Measurements from ENCODE around the gene TRIM66.

TRIM66 gene

GRCh38 chr11:8605971-8606563, 76.4 kb downstream of the TRIM66 start:
- no peak for DNase-seq

GRCh38 chr11:8604078-8604723, 78.3 kb downstream of the TRIM66 start:
- DNase-seq = no peak

DNA sequence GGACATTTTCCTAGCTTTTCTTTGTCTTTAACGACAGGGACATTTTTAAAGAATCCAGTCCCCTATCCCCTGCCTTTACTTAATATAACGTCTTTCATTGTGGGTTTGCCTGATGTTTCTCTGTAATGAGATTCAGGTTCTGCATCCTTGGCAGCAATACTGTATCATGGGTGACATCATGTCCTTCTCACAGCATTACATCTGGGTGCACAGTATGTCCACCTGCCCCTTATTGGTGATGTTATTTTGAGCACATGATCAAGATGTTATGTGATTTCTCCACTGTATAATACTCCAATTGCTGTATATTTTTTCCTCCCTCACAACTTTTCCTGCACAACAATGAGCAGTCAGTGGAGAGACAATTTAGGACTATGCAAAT, 78.8 kb downstream of the TRIM66 start:
- no peak for DNase-seq

GRCh38 chr11:8601376-8602133, 80.9 kb downstream of the TRIM66 start:
- no peak for DNase-seq

GRCh38 chr11:8598506-8598905, 84.0 kb downstream of the TRIM66 start:
- DNase-seq = no peak

GRCh38 chr11:8597182-8597581, 85.3 kb downstream of the TRIM66 start:
- no peak for DNase-seq

DNA sequence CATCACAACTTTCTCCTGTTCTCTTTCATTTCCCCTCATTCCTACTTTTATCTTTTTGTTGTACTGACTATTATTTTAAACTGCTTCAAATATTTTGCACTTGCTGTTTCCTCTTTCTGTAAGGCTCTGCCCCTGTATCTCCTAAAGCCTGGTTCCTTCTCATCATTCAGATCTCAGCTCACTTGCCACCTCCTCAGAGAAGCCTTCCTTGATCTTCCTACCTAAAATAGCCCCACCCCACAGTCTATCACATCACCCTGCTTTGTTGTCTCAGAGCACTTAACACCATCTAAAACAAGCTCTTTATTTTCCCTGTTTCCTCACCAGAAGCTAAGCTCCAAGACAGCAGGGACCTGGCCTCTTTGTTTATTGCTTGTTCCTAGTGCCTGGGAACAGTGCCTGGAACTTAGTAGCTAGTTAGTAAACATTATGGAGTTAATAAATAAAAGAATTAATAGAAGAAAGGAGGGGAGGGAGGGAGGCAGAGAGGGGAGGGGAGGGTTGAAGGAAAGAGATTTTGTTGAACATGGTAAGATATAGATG, 85.9 kb downstream of the TRIM66 start:
- DNase-seq = no peak

DNA sequence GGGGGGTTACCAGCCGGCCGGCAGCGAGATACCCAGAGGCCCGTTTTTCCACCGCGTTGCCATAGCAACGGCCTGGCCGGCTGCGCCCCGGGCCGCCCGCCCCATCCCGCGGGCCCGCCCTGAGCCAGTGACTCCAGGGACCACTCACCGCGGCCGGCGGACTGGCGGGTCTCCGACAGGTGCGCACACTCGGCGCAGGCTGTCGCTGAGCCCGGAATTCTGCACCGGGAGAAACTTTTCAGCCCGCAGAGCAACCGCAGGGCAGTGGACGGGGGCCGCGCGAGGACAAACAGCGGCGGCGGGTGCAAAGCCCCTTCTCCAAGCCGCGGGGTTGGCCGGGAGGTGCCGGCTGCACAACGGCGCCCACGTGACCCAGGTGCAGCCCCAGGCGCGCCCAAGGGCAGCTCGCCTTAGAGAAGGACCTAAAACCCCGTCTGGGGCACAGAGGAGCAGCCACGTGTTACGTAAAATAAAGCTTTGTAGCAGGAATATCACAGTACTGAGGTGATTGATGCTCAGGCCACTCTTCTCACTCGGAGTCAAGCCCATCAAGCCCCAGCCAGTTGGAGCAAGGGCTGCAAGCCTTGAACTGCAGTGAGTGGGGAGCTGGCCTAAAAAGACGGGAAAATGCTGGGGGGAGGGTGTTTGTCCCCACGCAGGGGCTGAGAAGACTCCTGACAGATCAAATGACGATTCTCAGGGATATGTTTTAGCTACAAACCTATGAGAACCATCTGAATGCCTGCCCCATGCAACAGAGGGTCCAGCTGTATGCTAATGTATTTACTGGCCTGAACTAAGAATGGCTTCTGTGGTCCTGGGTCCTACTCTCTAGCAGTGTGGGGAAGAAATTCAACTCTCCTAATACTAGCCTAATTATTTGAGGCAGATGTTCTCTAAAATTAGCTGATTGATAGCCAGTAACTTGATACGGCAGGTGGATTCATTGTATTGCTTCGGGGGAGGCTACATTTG, 88.2 kb downstream of the TRIM66 start, which contains the start of gene STK33:
TSS of gene STK33 (minus strand) at position 294 of the 975 bp plus-strand sequence. CDS start 119,323 bp downstream, outside the sequence.
- DNase-seq = no peak

GRCh38 chr11:8593455-8593854, 89.0 kb downstream of the TRIM66 start:
- DNase-seq = no peak

DNA sequence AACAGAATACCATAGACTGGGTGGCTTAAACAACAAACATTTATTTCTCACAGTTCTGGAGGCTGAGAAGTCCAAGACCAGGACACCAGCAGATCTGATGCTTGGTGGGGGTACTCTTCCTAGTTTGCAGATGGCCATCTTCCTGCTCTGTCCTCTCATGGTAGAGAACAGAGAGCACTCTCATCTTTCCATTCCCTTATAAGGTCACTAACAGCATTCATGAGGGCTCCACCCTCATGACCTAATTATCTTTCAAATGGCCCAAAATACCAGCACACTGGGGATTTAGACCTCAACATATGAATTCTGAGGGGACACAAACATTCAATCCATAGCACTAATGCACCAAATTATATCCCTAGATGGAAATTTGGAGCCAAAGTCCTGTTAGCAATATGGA, 94.5 kb downstream of the TRIM66 start:
- no peak for DNase-seq

GRCh38 chr11:8586805-8587204, 95.7 kb downstream of the TRIM66 start:
- DNase-seq = no peak

GRCh38 chr11:8586184-8586583, 96.3 kb downstream of the TRIM66 start:
- no peak for DNase-seq

DNA sequence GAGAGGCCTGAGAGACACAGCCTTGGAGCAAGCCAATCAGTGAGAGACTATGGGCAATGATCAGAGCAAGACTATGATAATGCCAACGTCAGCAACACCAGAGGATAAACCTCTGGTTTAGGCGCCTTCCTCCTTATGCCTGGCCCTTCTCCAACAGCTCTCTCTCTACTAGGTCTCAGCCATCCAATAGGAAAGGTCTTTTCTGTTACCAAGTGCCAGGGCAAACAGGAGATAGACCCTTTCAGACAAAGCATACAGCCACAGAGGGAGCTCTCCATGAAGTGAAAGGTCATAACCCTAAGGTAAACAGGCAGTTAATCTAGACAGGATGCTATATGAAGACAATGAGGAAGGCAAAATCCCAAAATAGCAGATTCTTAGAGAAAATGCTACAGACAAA, 98.0 kb downstream of the TRIM66 start:
- DNase-seq = no peak

DNA sequence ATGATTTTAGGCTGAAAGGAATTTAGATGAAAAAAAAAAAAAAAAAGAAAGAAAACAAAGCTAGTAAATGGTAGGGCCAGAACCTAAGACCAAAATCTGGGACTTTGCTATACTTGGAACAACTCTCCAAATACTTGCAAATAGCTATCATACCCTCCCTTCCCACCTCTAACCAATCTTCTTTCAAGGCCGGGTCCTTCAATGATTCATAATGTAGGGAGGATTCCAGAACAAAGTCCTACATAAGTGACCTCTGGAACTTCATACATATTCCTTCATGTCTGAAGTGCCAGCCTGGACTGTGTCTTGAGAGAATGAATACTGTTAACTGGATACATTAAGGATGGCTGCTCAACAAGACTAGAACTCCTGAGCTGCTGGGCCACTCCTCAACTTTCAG, 98.4 kb downstream of the TRIM66 start:
- no peak for DNase-seq

DNA sequence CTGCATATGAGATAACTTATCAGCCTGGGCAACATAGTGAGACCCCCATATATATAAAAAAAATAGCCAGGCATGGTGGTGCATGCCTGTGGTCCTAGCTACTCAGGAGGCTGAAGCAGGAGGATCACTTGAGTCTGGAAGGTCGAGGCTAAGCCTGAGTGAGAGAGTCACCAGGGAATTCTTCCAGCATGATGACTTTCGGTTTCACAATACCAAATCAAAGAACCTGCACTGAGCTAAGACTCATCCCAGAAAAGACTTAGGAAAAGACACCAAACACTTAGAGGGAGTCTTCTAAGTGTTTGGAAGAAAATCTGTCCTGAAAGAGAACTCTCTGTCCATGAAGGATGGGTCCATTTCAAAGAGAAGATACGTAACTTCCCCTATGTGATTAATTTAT, 101.2 kb downstream of the TRIM66 start:
- no peak for DNase-seq

DNA sequence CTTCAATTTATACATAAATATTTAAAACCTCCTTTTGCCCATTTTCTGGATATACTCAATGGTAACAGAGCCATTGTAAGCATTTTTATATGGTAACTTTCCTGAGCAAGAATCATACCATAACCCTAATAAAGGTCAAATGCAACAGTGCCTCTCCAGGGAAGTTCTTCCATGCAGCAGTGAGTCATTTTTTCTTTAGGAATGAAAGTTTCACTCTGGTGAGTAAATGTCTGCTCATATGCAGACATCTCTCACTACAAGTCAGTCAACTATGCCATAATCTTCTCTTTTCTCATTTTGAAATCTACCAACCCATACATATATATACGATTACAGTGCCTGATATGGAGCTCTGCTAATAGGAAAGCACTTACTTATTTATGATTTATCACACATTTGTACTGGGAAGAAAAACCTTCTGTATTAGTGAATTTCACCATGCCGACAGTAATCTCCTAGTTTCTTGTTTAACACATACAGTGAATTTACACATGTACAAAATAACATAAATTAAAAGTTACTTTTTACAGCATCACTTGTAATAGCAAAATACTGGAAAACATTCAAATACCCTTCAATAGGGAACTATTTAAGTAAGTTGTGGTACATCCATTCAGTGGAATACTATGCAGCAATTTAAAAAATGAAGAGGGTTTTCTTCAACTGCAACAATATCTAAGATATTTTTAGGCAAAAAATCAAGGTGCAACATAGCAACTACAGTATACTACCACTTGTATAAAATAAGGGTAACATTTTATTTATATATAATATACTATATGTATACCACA, 104.5 kb downstream of the TRIM66 start:
- no peak for DNase-seq

GRCh38 chr11:8574798-8575197, 107.7 kb downstream of the TRIM66 start:
- no peak for DNase-seq

GRCh38 chr11:8573777-8574176, 108.7 kb downstream of the TRIM66 start:
- DNase-seq = no peak

- no peak for DNase-seq
Observed at GRCh38 chr11:8567602-8568198, 114.8 kb downstream of the TRIM66 start.

DNA sequence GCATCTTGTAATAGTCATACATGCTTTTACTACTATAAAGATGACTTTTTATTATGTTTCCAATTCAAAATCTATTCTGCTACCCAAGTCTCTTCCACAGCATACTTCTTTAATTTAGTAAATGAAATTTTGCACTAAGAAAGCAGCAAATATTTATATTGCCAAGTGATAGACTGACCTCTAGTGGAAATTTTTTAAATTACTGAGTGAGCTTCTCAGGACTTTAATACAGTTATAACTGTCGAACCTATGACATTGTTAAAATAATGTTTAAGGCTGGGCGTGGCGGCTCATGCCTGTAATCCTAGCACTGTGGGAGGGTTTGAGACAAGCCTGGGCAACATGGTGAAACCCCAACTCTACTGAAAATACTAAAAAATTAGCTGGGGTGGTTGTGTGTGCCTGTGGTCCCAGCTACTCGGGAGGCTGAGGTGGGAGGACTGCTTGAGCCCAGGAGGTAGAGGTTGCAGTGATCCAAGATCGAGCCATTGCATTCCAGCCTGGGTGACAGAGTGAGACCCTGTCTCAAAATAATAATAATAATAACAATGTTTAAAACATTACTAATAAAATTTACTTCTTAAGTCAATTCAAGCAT, 115.8 kb downstream of the TRIM66 start:
- DNase-seq = peak in 1 of 2 donors; percentile 31

GRCh38 chr11:8564526-8564925, 117.9 kb downstream of the TRIM66 start:
- no peak for DNase-seq

All from hippocampal formation (tissue), 2 donors.